GM23338 (cell line): ENCODE measurements around the gene SLC43A2. TPM values are rescaled to one million over a fixed set of nuclear protein-coding genes. Genes with fewer than 3 reads are reported as not detected.

Experiments
- ATAC-seq: fragments of 200-7000 bp; cut with Tn5 transposase; 3 replicates; pipeline ENCODE4 v1.9.1; 2020
- DNase-seq: peaks from one replicate; pipeline ENCODE4 v3.0.0-alpha.2; 2015; ENCODE audit warnings: low spot score
- H2AFZ ChIP-seq: fragments of 200-600 bp; sonication (generic); 2 replicates; pipeline ENCODE4 v1.8.0; 2016; ENCODE audit warnings: antibody characterized with exemption, mild to moderate bottlenecking, moderate library complexity
- H3F3A ChIP-seq: fragments of 200-600 bp; sonication (generic); replicated peaks from 2 replicates; pipeline ENCODE4 v1.8.0; 2017; ENCODE audit warnings: antibody characterized with exemption, mixed run types, low read depth
- H3K27ac ChIP-seq: fragments of 200-600 bp; sonication (generic); 2 replicates; pipeline ENCODE4 v1.6.1; 2016; ENCODE audit warnings: low read depth
- H3K27me3 ChIP-seq: fragments of 200-600 bp; sonication (generic); 2 replicates; pipeline ENCODE4 v1.8.0; 2016; ENCODE audit warnings: mild to moderate bottlenecking, mixed run types, moderate library complexity; ENCODE audit not compliant: insufficient read depth
- H3K36me3 ChIP-seq: fragments of 200-600 bp; sonication (generic); 2 replicates; pipeline ENCODE4 v1.8.0; 2016; ENCODE audit warnings: mild to moderate bottlenecking; ENCODE audit not compliant: insufficient read depth
- H3K4me1 ChIP-seq: fragments of 200-600 bp; sonication (generic); 2 replicates; pipeline ENCODE4 v1.8.0; 2016; ENCODE audit warnings: mild to moderate bottlenecking, moderate library complexity; ENCODE audit not compliant: insufficient read depth
- H3K4me2 ChIP-seq: fragments of 200-600 bp; sonication (generic); 2 replicates; pipeline ENCODE4 v1.7.1; 2017; ENCODE audit warnings: mixed run types
- H3K4me3 ChIP-seq: fragments of 200-600 bp; sonication (generic); 2 replicates; pipeline ENCODE4 v1.6.1; 2016; ENCODE audit warnings: mixed run types
- H3K79me2 ChIP-seq: fragments of 200-600 bp; sonication (generic); replicated peaks from 2 replicates; pipeline ENCODE4 v1.8.0; 2017; ENCODE audit warnings: mild to moderate bottlenecking; ENCODE audit not compliant: insufficient read depth
- H3K9me2 ChIP-seq: fragments of 200-600 bp; sonication (generic); 2 replicates; pipeline ENCODE4 v1.8.0; 2017; ENCODE audit not compliant: insufficient read depth
- H4K20me1 ChIP-seq: fragments of 200-600 bp; sonication (generic); replicated peaks from 2 replicates; pipeline ENCODE4 v1.8.0; 2017; ENCODE audit warnings: mild to moderate bottlenecking; ENCODE audit not compliant: insufficient read depth
- H3K27ac Mint-ChIP-seq: 2 replicates; pipeline ENCODE4 v1.8.0; 2020; ENCODE audit warnings: inconsistent platforms, mild to moderate bottlenecking, moderate library complexity, mixed read lengths
- H3K27me3 Mint-ChIP-seq: 3 replicates; pipeline ENCODE4 v1.8.0; 2022; ENCODE audit warnings: low read depth, mild to moderate bottlenecking, moderate library complexity, mixed read lengths, inconsistent platforms; ENCODE audit not compliant: insufficient read depth, poor library complexity
- H3K36me3 Mint-ChIP-seq: 3 replicates; pipeline ENCODE4 v1.8.0; 2021; ENCODE audit warnings: low read depth, mild to moderate bottlenecking, inconsistent platforms, moderate library complexity, mixed read lengths
- H3K4me1 Mint-ChIP-seq: 3 replicates; pipeline ENCODE4 v1.8.0; 2020; ENCODE audit warnings: mild to moderate bottlenecking, inconsistent platforms, mixed read lengths
- H3K4me3 Mint-ChIP-seq: 3 replicates; pipeline ENCODE4 v1.8.0; 2021; ENCODE audit warnings: moderate library complexity, mild to moderate bottlenecking, inconsistent platforms, mixed read lengths
- H3K9me3 Mint-ChIP-seq: 3 replicates; pipeline ENCODE4 v1.8.0; 2020; ENCODE audit warnings: moderate library complexity, mild to moderate bottlenecking, inconsistent platforms, mixed read lengths
- CREB1 ChIP-seq: fragments of 250-450 bp; sonication (Bioruptor Pico); IDR thresholded peaks from 2 replicates; pipeline ENCODE4 v1.5.0; 2020; ENCODE audit warnings: low read depth, mild to moderate bottlenecking, moderate library complexity
- ETS1 ChIP-seq: IDR thresholded peaks from 2 replicates; pipeline ENCODE4 v1.6.1; 2016; ENCODE audit warnings: antibody characterized with exemption
- EZH2 ChIP-seq: fragments of 200-600 bp; sonication (generic); IDR thresholded peaks from one replicate; pipeline ENCODE4 v1.8.0; 2017; ENCODE audit warnings: antibody characterized with exemption, mild to moderate bottlenecking, low read depth; ENCODE audit not compliant: unreplicated experiment
- EZH2phosphoT487 ChIP-seq: fragments of 200-600 bp; sonication (generic); IDR thresholded peaks from one replicate; pipeline ENCODE4 v1.8.1; 2018; ENCODE audit warnings: antibody characterized with exemption; ENCODE audit not compliant: unreplicated experiment
- JUNB ChIP-seq: IDR thresholded peaks from one replicate; pipeline ENCODE4 v1.6.1; 2016; ENCODE audit warnings: antibody characterized with exemption; ENCODE audit not compliant: unreplicated experiment
- NANOG ChIP-seq: IDR thresholded peaks from 2 replicates; pipeline ENCODE4 v1.6.1; 2016; ENCODE audit warnings: antibody characterized with exemption, borderline replicate concordance
- POLR2AphosphoS5 ChIP-seq: IDR thresholded peaks from 2 replicates; pipeline ENCODE4 v1.6.1; 2016; ENCODE audit warnings: antibody characterized with exemption, low read depth
- ZNF331 ChIP-seq: fragments of 250-450 bp; sonication (Bioruptor Pico); IDR thresholded peaks from 2 replicates; pipeline ENCODE4 v1.5.0; 2020; ENCODE audit warnings: low read depth, mild to moderate bottlenecking, moderate library complexity
- ZNF462 ChIP-seq: fragments of 250-450 bp; sonication (Bioruptor Pico); IDR thresholded peaks from 2 replicates; pipeline ENCODE4 v1.5.0; 2020; ENCODE audit warnings: mild to moderate bottlenecking, moderate library complexity
- polyA plus RNA-seq: library from polyadenylated mRNA; unstranded; fragments of >200 nt; fragmentation: Nextera tagmentation; extraction: Ambion mirVana; gene quantifications from 2 replicates; pipeline ENCODE4 v1.2.1, GENCODE V29; 2016
- total RNA-seq: library from RNA; depleted of rRNA; stranded (reverse); fragments of >200 nt; shearing (Covaris generic); gene quantifications from 2 replicates; pipeline ENCODE4 v1.2.3, GENCODE V29; 2014

SLC43A2 gene
- total and polyA plus RNA-seq, 2 experiments from 2014 or later = 2.2 to 9.8 TPM

GRCh38 chr17:1640329-1641064, 11.9 kb upstream of the SLC43A2 start:
- no peak overlapping the region for H3K4me3 ChIP-seq
- DNase-seq = no peak
- ATAC-seq = no peak
- Mint-ChIP-seq H3K27me3 (peaks cover 14% of the 10 kb centered on the region), H3K27ac (peak overlapping the region; percentile 70; the same call in 1 of the 2 replicates), H3K9me3 (peaks cover 3% of the 10 kb centered on the region; the same call in 1 of the 3 replicates), H3K36me3 (peaks cover 2% of the 10 kb centered on the region; the same call in 1 of the 3 replicates), H3K4me1 (peaks cover 33% of the 10 kb centered on the region), H3K4me3 (no peak overlapping the region; the same call in 2 of the 3 replicates)
- H3K4me1 ChIP-seq = peaks cover 16% of the 10 kb centered on the region
- TF ChIP-seq EZH2 = no peak
- no peak for TF ChIP-seq ETS1
- TF ChIP-seq ZNF331 (CRISPR knock-in tag) = no peak
- TF ChIP-seq EZH2phosphoT487 = no peak
- no peak for TF ChIP-seq JUNB
- no peak for TF ChIP-seq NANOG
- TF ChIP-seq ZNF462 = no peak
- TF ChIP-seq POLR2AphosphoS5 = no peak
- TF ChIP-seq CREB1 = no peak
- no peaks in the 10 kb centered on the region for H3K79me2 ChIP-seq
- no peak overlapping the region for H3K4me2 ChIP-seq
- H3K27ac ChIP-seq = no peak overlapping the region
- peaks cover 14% of the 10 kb centered on the region; the same call in 1 of the 2 replicates for H3F3A ChIP-seq
- no peak overlapping the region for H2AFZ ChIP-seq
- peaks cover 3% of the 10 kb centered on the region; the same call in 1 of the 2 replicates for H3K9me2 ChIP-seq
- no peaks in the 10 kb centered on the region for H3K36me3 ChIP-seq
- H3K27me3 ChIP-seq = peaks cover 6% of the 10 kb centered on the region
- no peaks in the 10 kb centered on the region for H4K20me1 ChIP-seq
